Activated CD4-positive, alpha-beta T cell treated with anti-CD3 and anti-CD28 coated beads for 36 hours (primary cell): ENCODE results near the gene POLN. TPM values are rescaled to one million over a fixed set of nuclear protein-coding genes. Genes with fewer than 3 reads are reported as not detected.

Experiments
- ATAC-seq: fragments of 200-7000 bp; cut with Tn5 transposase; one replicate; pipeline ENCODE4 v1.10.0; 2021; ENCODE audit warnings: mild to moderate bottlenecking, moderate library complexity
- CTCF ChIA-PET: fragments of 350-600 bp; sonication (Branson Sonifier 250); formaldehyde crosslinking; loops from one replicate; lab custom pipeline; 2021; ENCODE audit warnings: antibody characterized with exemption; lab: Charles Lee
- POLR2A ChIA-PET: fragments of 350-600 bp; sonication (Branson Sonifier 250); formaldehyde crosslinking; loops from one replicate; lab custom pipeline; 2021; ENCODE audit warnings: antibody characterized with exemption, inconsistent platforms; lab: Charles Lee
- DNase-seq: peaks from one replicate; pipeline ENCODE4 v3.0.0-alpha.2; 2020
- H3K27ac Mint-ChIP-seq: one replicate; pipeline ENCODE4 v1.8.0; 2021; ENCODE audit warnings: mixed read lengths
- H3K27me3 Mint-ChIP-seq: one replicate; pipeline ENCODE4 v1.8.0; 2021; ENCODE audit warnings: mixed read lengths
- H3K36me3 Mint-ChIP-seq: one replicate; pipeline ENCODE4 v1.8.0; 2021; ENCODE audit warnings: low read depth, mixed read lengths
- H3K4me1 Mint-ChIP-seq: one replicate; pipeline ENCODE4 v1.8.0; 2021; ENCODE audit warnings: mixed read lengths
- H3K4me3 Mint-ChIP-seq: one replicate; pipeline ENCODE4 v1.8.0; 2021; ENCODE audit warnings: mild to moderate bottlenecking, moderate library complexity, mixed read lengths
- H3K9me3 Mint-ChIP-seq: one replicate; pipeline ENCODE4 v1.8.0; 2021; ENCODE audit warnings: low read depth, mixed read lengths
- intact Hi-C, 2 experiments: fragments of 100-400 bp; cut with DNase I in 1 of 2; cut with micrococcal nuclease in 1 of 2; formaldehyde crosslinking; loops; one replicate each; pipeline versions ENCODE4 v1.14.2 to v1.15.1; 2022 to 2024; cut with DNase I, micrococcal nuclease
- total RNA-seq, 2 experiments: library from RNA; stranded (reverse); gene quantifications; one replicate each; pipeline ENCODE4 v1.2.3, GENCODE V29; 2021

The POLN gene
- total RNA-seq, 2 experiments from 2014 or later = 2.3 to 3.2 TPM

DNA sequence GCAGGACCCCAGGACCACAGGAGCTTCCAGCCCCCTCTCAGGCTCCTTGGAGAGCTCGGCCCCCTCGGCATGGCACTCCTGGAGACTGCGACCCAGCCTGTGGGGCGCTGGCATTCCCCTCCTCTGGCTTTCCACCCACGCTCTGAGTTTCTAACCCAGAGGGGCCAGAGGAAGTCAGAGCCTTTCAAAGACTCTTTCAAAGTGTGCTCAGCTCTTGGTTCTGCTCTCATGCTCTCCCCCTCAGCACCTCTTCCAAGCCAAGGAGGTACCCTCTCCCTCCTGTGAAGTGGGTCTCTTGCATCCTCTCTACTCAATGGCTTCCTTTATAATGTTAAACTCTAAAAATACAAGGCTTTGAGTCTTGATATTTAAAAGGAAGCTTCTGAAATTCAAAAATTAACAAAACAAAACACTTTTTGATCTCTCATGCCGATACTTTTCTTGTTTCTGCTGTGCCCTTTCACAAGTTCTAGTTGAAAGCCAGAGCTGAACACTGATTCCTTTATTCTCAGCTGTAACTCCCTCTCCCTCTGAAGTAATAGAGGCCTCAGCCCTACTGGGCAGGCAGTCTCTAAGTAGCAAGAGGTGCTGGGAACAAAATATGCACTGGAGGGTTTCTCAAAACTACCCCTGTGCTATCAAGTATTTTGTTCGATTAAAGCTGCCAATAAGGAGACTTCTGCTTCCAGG, 100.0 kb downstream of the POLN start:
- H3K4me3 Mint-ChIP-seq = peak overlapping the region; percentile 9
- peak; percentile 37 for DNase-seq
- POLR2A ChIA-PET = interaction anchor here (0.6 to 0.7 kb wide), 2 partner anchors 32 to 132 kb away, joined by 3 to 4 read pairs; no protein-coding TSS in a partner anchor

DNA sequence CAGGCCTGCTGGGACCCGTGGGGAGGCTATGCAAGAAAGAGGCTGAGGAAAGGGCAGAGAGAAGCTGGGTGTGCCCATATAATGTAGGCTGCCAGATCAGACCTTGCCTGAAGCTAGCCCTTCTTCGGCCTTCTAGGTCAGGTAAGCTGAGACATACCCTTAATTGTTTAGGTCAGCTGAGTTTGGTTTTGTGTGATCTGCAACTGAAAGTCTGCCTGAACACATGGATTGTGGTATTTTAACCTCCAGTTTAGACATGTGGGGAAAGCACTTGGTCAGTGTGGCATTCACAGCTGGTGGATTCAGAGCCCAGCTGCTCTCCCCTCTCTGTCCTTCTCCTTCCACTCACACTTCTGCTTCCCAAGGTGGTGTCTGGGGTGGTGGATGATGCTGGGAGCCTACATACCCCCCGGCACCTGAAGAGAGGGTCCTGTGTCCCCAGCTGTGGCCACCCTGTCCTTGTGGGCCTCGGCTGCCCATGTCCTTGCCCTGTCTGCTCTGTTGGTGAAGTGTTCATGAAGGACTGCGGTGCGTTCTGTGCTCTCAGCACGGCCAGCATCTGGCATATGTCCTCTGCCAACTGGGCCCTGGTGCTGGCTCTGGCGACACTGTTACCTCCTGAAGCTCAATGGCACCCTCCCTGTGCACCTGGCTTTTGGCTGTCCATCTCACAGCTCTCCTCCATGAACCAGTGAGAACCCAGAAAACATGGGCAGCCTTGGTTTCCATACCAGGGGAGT, 100.7 kb downstream of the POLN start:
- no peak for ATAC-seq
- no peak overlapping the region for H3K4me3 Mint-ChIP-seq
- H3K4me1 Mint-ChIP-seq = peaks cover 24% of the 10 kb centered on the region
- intact Hi-C loops = no loop called here
- CTCF ChIA-PET = interaction anchor here (0.6 to 1.0 kb wide), 2 partner anchors 13 to 880 kb away, joined by 3 read pairs; no protein-coding TSS in a partner anchor
- H3K27me3 Mint-ChIP-seq = no peaks in the 10 kb centered on the region
- no peak overlapping the region for H3K27ac Mint-ChIP-seq
- POLR2A ChIA-PET = interaction anchor here (0.6 to 0.7 kb wide), 2 partner anchors 33 to 132 kb away, joined by 3 to 4 read pairs; no protein-coding TSS in a partner anchor
- no peaks in the 10 kb centered on the region for H3K36me3 Mint-ChIP-seq
- DNase-seq = no peak
- H3K9me3 Mint-ChIP-seq = no peaks in the 10 kb centered on the region

More for the DNA sequence above, 100.0 kb downstream of the POLN start:
- intact Hi-C loops = no loop called here
- Mint-ChIP-seq H3K27ac (peak overlapping the region; percentile 75), H3K4me1 (peaks cover 24% of the 10 kb centered on the region), H3K9me3 (no peaks in the 10 kb centered on the region), H3K36me3 (no peaks in the 10 kb centered on the region), H3K27me3 (no peaks in the 10 kb centered on the region)
- CTCF ChIA-PET = interaction anchor here (0.7 to 1.0 kb wide), 4 partner anchors 13 to 137 kb away, joined by 3 read pairs; no protein-coding TSS in a partner anchor
- peak; percentile 88 for ATAC-seq

- Mint-ChIP-seq H3K27ac (no peak overlapping the region), H3K9me3 (no peaks in the 10 kb centered on the region), H3K36me3 (no peaks in the 10 kb centered on the region), H3K4me3 (no peak overlapping the region), H3K27me3 (no peaks in the 10 kb centered on the region), H3K4me1 (peaks cover 36% of the 10 kb centered on the region)
- DNase-seq (no peak), ATAC-seq (no peak)
- ChIA-PET POLR2A (interaction anchor here (0.6 kb wide), 1 partner anchor 10 kb away, joined by 3 read pairs; no protein-coding TSS in a partner anchor), CTCF (no interaction called here)
- intact Hi-C loops = no loop called here
Measured at GRCh38 chr4:2138846-2139500, 102.9 kb downstream of the POLN start.

DNA sequence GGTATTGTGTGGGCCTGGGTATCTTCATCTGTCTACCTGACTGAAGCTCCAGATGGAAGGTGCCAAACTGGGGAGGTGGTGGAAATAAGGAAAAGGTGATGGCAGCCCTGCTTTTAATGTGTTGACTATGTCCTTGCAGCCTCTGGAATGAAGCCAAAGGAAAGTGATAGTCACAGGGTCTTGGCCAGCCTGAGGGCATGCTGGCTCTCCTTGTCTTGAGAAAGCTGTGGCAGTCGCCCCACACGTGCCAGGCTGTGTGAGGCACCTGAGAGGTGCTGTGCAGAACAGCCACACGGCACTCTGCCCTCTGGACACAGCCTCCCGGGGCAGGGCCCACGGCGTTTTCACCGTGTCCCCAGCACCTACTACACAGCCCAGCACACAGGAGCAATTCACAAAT, 105.2 kb downstream of the POLN start:
- peaks cover 2% of the 10 kb centered on the region for H3K36me3 Mint-ChIP-seq

DNA sequence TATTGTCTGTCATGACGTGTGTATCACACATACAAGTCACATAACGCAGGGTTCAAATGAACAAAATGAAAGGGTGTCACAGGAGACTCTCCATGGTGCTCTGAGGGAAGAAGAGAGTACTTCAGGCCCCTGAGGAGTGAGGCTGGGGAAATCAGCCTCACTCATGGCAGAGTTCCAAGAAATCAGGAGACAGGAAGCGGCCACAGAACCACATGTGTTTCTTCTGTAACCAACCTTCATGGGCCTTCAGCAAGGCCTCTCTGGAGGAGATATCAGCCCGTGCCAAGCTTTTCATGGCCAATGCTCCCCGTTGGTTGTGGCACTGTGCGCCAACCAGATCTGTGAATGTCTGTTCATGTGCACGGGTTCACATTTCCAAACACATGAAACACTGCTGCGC, 106.8 kb downstream of the POLN start:
- peaks cover 19% of the 10 kb centered on the region for H3K9me3 Mint-ChIP-seq
- POLR2A ChIA-PET = no interaction called here
- no peak overlapping the region for H3K27ac Mint-ChIP-seq
- no peak overlapping the region for H3K4me3 Mint-ChIP-seq
- peaks cover 15% of the 10 kb centered on the region for H3K4me1 Mint-ChIP-seq
- peak; percentile 34 for DNase-seq
- CTCF ChIA-PET = no interaction called here
- no peaks in the 10 kb centered on the region for H3K27me3 Mint-ChIP-seq
- intact Hi-C loops = no loop called here
- peak; percentile 60 for ATAC-seq
- peaks cover 2% of the 10 kb centered on the region for H3K36me3 Mint-ChIP-seq

More for the DNA sequence above, 105.2 kb downstream of the POLN start:
- Mint-ChIP-seq H3K9me3 (peaks cover 13% of the 10 kb centered on the region), H3K4me3 (no peak overlapping the region), H3K27ac (no peak overlapping the region), H3K27me3 (no peaks in the 10 kb centered on the region), H3K4me1 (peaks cover 21% of the 10 kb centered on the region)
- CTCF ChIA-PET = interaction anchor here (0.7 to 1.0 kb wide), 3 partner anchors 19 to 83 kb away, joined by 3 read pairs; no protein-coding TSS in a partner anchor
- intact Hi-C loops = no loop called here
- DNase-seq (no peak), ATAC-seq (no peak)
- POLR2A ChIA-PET = no interaction called here

- ChIA-PET POLR2A (no interaction called here), CTCF (no interaction called here)
- Mint-ChIP-seq H3K9me3 (peaks cover 19% of the 10 kb centered on the region), H3K27me3 (no peaks in the 10 kb centered on the region), H3K27ac (no peak overlapping the region), H3K36me3 (peaks cover 2% of the 10 kb centered on the region), H3K4me1 (peaks cover 15% of the 10 kb centered on the region), H3K4me3 (no peak overlapping the region)
- intact Hi-C loops = no loop called here
- ATAC-seq = peak; percentile 39
- no peak for DNase-seq
Measured at GRCh38 chr4:2132438-2132837, 109.5 kb downstream of the POLN start.

DNA sequence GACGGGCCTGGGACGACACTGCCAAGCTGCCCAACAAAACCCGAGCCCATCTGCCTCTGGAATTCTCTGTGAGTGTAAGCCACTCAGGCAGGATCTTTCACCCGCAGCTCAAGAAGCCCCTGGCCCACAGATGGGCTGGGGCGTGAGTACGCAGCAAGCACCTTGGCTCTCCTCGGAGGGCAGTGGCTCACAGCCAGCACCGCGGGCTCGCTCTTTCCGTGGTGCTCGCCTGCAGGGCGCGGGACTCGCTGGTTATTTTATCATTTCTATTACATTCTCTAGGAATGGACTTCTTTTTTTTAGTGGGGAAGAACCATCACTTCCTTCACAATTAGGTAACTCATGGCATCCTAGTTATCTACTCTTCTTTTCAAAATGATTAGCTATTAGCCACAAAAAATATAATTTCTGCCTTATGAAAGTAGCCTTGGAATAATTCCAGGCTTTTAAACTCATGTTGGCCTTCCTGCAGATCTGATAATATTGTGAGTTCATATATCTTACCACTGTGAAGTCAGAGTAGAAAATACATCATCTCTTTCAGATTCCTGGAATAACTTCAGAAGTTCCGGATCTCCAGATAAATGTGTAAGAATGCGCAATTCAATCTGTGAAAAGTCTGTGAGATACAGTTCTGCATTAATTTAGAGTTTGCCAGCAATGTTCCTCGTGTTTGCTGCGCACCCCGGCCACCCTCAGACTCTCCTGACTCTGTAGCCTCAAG, 114.2 kb downstream of the POLN start:
- Mint-ChIP-seq H3K27ac (no peak overlapping the region), H3K36me3 (peaks cover 2% of the 10 kb centered on the region), H3K9me3 (peaks cover 17% of the 10 kb centered on the region), H3K27me3 (no peaks in the 10 kb centered on the region), H3K4me3 (no peak overlapping the region), H3K4me1 (peaks cover 3% of the 10 kb centered on the region)
- intact Hi-C loops = no loop called here
- ChIA-PET POLR2A (no interaction called here), CTCF (interaction anchor here (1.0 kb wide), 1 partner anchor 14 kb away, joined by 3 read pairs; no protein-coding TSS in a partner anchor)
- no peak for DNase-seq
- no peak for ATAC-seq

GRCh38 chr4:2126309-2127043, 115.4 kb downstream of the POLN start:
- no peak overlapping the region for H3K27ac Mint-ChIP-seq
- intact Hi-C loops = no loop called here
- no peaks in the 10 kb centered on the region for H3K36me3 Mint-ChIP-seq
- no peak overlapping the region for H3K4me3 Mint-ChIP-seq
- H3K4me1 Mint-ChIP-seq = no peaks in the 10 kb centered on the region
- H3K27me3 Mint-ChIP-seq = no peaks in the 10 kb centered on the region
- ChIA-PET POLR2A (no interaction called here), CTCF (no interaction called here)
- DNase-seq = no peak
- peaks cover 4% of the 10 kb centered on the region for H3K9me3 Mint-ChIP-seq
- no peak for ATAC-seq

GRCh38 chr4:2125831-2126230, 116.1 kb downstream of the POLN start:
- Mint-ChIP-seq H3K9me3 (peaks cover 2% of the 10 kb centered on the region), H3K36me3 (no peaks in the 10 kb centered on the region), H3K27ac (no peak overlapping the region), H3K4me3 (no peak overlapping the region), H3K27me3 (no peaks in the 10 kb centered on the region), H3K4me1 (no peaks in the 10 kb centered on the region)
- ChIA-PET POLR2A (no interaction called here), CTCF (interaction anchor here (0.7 kb wide), 1 partner anchor 16 kb away, joined by 3 read pairs; no protein-coding TSS in a partner anchor)
- intact Hi-C loops = no loop called here
- DNase-seq (no peak), ATAC-seq (no peak)

- H3K4me3 Mint-ChIP-seq = no peak overlapping the region
- intact Hi-C loops = no loop called here
- no peaks in the 10 kb centered on the region for H3K4me1 Mint-ChIP-seq
- POLR2A ChIA-PET = no interaction called here
- H3K9me3 Mint-ChIP-seq = no peaks in the 10 kb centered on the region
- DNase-seq = no peak
- no peaks in the 10 kb centered on the region for H3K36me3 Mint-ChIP-seq
- H3K27me3 Mint-ChIP-seq = no peaks in the 10 kb centered on the region
- no peak for ATAC-seq
- CTCF ChIA-PET = interaction anchor here (0.6 to 0.7 kb wide), 2 partner anchors 17 to 381 kb away, joined by 3 read pairs; no protein-coding TSS in a partner anchor
- no peak overlapping the region for H3K27ac Mint-ChIP-seq
Measured at GRCh38 chr4:2125023-2125422, 116.9 kb downstream of the POLN start.
